Thyroid gland (tissue), 4 donors: Measurements from ENCODE around the gene NT5DC2.

Experiments used
- POLR2A ChIP-seq, 2 donors: fragments of 450-650 bp; IDR thresholded peaks; one replicate each; pipeline ENCODE4 v1.6.1; 2017; ENCODE audit warnings: antibody characterized with exemption in 2 of 2, mild to moderate bottlenecking in 2 of 2, moderate library complexity in 1 of 2
- TF ChIP-seq, protein P1 (sequence below), 6 experiments: fragments of 200-600 bp in 3 of 6; fragments of 450-650 bp in 3 of 6; sonication (generic) in 3 of 6; IDR thresholded peaks; one replicate each; pipeline ENCODE4 v1.5.1; 2016 to 2019; ENCODE audit warnings: antibody characterized with exemption in 6 of 6, mild to moderate bottlenecking in 2 of 6, inconsistent platforms in 1 of 6, moderate library complexity in 1 of 6

DNA sequence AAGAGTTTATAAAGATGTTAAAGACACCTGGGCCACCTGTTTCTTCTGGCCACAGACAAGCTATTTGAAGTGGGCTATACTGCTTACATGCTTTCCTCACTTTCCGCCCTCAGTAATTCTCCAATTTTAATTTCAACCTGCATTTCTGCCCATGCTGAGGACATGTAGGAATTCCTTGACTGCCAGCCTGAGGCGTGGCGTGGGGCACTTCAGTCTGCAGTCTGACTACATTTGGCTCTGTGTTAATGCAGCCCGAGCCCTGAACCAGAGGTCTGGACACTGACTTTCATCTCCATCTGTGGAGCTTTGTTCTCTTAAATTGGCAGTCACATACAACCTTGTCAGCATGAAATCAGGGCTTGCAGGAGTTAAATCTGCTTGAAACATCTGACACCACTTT lies 11.3 kb upstream of the NT5DC2 start:
- TF ChIP-seq, protein P1, sequence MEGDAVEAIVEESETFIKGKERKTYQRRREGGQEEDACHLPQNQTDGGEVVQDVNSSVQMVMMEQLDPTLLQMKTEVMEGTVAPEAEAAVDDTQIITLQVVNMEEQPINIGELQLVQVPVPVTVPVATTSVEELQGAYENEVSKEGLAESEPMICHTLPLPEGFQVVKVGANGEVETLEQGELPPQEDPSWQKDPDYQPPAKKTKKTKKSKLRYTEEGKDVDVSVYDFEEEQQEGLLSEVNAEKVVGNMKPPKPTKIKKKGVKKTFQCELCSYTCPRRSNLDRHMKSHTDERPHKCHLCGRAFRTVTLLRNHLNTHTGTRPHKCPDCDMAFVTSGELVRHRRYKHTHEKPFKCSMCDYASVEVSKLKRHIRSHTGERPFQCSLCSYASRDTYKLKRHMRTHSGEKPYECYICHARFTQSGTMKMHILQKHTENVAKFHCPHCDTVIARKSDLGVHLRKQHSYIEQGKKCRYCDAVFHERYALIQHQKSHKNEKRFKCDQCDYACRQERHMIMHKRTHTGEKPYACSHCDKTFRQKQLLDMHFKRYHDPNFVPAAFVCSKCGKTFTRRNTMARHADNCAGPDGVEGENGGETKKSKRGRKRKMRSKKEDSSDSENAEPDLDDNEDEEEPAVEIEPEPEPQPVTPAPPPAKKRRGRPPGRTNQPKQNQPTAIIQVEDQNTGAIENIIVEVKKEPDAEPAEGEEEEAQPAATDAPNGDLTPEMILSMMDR (IDR thresholded peaks at IDR 0.05): no peak
- TF ChIP-seq POLR2A (IDR thresholded peaks at IDR 0.05): no peak
